HG03025 (cell line): ENCODE measurements around the gene ZC3H10.
"Not testable (repeated sequence)": the region's sequence is repeated elsewhere in the genome, so short reads cannot be mapped to it uniquely, and the experiment has no call there.

Experiments
- ATAC-seq: cut with Tn5 transposase; IDR thresholded peaks from one replicate; pipeline ENCODE4 v1.9.1; 2021; ENCODE audit warnings: mild to moderate bottlenecking, moderate library complexity; ENCODE audit not compliant: unreplicated experiment, low FRiP score

ZC3H10 gene, protein sequence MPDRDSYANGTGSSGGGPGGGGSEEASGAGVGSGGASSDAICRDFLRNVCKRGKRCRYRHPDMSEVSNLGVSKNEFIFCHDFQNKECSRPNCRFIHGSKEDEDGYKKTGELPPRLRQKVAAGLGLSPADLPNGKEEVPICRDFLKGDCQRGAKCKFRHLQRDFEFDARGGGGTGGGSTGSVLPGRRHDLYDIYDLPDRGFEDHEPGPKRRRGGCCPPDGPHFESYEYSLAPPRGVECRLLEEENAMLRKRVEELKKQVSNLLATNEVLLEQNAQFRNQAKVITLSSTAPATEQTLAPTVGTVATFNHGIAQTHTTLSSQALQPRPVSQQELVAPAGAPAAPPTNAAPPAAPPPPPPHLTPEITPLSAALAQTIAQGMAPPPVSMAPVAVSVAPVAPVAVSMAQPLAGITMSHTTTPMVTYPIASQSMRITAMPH

DNA sequence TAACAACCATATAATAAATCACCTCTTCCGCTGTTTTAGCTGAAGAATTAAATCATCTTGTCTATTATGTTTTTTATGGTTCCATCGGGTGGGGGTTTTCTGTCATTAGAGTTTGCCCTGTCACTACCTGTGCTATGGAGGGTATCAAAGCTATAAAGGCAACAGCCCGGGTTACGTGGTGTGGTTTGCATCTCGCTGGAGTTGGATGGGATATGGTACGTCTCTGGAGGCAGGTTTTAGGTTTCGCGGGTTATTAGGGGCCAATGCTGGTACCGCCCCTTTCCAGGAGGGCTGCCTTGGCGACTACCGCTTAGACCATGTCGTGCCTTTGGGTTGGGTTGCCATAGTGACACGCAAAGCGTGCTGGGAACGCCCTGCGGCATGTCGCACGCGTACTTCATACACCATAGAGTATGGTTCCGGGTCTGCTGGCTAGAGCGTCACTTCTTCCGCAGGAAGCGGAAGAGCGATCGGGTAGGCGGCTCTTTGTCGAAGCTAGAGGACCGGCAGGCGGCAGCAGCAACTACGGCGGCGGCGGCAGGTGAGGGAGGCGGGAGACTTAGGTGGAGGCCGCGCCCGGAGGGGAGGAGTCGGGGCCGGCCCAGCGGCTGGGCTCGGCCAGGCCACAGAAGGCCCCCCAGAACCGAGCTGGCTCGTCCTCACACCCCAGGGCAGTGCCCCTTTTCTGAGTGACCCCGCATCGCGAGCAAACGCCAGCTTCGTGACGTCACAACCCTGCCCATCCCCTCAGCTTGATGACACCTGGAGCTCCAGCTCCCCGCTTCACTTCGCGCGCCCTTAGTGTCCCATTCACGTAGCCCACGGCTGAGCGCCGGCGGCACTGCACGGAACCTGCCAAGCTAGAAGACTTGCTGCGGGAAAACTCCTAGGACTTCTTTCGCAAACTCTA is at the start of gene ZC3H10:
TSS of gene ZC3H10 (plus strand) at position 489 of the 910 bp plus-strand sequence. CDS start 2,297 bp downstream, outside the sequence.
- peak; percentile 80 for ATAC-seq

DNA sequence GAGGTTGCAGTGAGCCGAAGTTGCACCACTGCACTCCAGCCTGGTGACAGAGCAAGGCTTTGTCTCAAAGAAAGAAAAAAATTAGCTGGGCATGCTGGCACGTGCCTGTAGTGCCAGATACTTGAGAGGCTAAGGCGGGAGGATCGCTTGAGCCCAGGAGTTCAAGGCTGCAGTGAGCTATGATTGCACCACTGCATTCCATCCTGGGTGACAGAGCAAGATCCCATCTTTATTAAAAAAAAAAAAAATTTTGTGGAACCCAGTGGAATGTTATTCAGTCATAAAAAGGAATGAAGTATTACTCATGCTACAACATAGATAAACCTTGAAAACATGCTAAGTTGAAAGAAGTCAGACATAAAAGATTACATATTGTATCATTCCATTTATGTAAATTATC is 46.4 kb upstream of the ZC3H10 start:
- no peak for ATAC-seq

DNA sequence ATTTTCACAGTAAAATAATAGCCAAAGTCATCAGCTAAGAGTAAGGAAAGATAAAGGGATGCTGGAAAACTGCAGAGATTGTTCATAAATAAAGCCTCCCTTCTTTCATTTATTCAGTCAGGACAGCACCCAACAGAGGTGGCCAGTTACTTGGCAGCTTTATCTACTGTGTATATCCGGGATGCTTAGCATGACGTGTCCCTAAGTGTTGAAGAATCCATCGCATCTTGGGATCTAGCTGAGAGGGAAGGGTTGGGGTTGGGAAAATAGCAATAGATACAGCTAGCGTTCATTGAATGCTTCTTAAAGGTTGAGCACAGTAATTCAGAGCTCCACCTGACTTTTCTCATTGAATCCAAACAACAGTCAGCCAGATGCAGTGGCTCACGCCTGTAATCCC is 43.7 kb upstream of the ZC3H10 start:
- ATAC-seq = no peak

DNA sequence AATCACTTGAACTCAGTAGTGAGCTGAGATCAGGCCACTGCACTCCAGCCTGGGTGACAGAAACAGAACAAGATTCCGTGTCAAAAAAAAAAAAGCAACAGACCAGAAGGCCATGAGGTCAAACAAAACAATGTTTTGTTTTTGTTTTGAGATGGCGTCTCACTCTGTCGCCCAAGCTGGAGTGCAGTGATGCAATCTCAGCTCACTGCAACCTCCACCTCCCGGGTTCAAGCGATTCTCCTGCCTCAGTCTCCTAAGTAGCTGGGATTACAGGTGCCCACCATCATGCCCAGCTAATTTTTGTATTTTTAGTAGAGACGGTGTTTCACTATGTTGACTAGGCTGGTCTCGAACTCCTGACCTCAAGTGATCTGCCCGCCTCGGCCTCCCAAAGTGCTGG is 40.1 kb upstream of the ZC3H10 start:
- ATAC-seq = not testable (repeated sequence)

DNA sequence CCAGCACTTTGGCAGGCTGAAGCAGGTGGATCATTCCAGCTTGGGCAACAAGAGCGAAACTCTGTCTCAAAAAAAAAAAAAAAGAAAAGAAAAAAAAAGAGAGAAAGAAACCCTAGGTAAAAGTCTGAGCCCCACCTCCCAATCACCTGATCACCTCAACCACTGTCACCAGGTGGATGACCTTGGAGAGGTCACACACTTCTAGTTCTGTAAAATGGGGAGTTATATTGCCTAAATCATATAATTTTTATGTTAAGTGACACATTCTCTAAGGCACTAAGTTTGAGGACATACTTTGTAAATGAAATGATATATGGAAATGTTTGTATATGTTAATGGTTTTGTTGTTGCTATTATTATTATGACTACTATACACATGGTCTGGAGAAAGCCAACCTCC is 39.6 kb upstream of the ZC3H10 start:
- ATAC-seq = no peak

DNA sequence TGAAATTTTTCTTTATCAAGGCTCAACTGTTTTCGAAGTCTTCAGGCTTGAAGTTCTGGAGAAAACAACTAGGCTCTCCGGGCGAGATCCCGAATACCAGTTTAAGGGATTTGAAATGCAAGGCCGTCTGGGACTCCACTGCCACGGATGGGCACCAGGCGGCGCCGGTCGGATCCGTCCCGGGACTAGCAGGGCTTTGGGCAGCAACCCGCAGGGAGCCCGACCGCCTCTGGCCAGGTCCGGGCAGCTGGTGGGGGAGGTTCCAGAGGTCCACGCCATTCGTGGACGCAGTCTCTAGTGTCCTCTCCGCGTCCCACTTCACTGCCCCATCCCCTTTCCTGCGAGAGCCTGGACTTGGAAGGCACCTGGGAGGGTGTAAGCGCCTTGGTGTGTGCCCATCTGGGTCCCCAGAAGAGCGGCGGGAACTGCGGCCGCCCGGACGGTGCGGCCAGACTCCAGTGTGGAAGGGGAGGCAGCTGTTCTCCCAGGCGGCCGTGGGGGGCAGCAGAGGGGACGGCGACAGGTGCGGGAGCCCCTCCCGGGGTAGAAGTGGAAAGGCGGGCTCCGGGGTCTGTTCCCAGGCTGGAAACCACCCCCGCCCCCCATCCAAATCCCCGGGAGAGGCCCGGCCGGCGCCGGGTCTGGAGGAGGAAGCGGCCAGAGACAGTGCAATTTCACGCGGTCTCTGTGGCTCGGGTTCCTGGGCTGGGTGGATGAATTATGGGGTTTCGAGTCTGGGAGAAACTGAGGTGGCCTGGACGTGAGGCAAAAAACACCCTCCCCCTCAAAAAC is 38.9 kb upstream of the ZC3H10 start:
- ATAC-seq = no peak

DNA sequence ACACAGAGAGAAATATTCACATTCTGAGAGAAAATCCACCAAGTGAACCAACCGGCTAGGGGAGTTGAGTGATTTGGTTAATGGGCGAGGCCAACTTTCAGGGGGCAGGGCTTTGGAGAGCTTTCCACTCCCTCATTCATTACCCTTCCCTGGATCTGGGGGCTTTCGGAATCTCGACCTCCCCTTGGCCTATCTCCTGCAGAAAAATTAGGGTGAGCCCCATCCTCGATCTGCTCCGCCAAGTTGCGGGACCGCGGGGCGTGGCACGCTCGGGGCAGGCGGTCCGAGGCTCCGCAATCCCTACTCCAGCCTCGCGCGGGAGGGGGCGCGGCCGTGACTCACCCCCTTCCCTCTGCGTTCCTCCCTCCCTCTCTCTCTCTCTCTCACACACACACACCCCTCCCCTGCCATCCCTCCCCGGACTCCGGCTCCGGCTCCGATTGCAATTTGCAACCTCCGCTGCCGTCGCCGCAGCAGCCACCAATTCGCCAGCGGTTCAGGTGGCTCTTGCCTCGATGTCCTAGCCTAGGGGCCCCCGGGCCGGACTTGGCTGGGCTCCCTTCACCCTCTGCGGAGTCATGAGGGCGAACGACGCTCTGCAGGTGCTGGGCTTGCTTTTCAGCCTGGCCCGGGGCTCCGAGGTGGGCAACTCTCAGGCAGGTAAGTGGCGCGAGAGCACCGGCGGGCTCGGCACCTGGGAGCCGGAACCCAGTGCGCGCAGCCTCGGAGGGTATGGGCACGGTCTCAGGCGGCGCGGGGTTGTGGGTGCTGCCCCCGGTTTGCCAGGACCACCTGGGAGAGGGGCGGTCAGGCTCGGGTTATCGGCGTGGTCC is 38.1 kb upstream of the ZC3H10 start, which contains the start of gene ERBB3:
TSS of gene ERBB3 (plus strand) at position 443 of the 833 bp plus-strand sequence. CDS start at position 579, 136 bp downstream.
- no peak for ATAC-seq

DNA sequence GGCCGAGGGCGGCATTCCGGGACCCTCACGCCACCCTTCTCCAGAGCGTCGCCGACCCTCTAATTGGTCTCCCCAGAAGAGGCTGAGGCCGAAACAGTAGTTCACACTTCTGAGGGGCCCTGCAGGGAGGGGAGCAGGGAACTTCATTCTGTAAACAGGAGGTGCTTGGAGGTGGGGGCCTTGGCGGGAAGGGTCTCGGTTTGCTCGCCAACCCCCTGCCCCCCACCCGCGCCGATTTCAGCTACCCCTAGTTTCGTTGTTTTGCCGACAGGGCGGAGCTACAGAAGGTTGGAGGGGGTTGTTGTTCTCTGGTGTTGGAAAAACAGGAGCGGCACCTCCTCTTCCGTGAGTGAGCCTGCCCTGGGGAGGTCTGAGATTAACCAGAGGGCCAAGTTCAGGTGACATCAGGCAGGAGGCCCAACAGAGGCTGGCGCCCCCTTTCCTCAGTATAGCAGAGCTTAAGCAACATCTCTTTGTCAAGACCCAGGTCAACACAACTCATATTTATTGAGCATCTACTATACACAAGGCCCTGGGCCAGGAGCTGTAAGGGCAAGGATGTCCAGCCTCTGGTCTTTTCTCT is 37.4 kb upstream of the ZC3H10 start:
- no peak for ATAC-seq

DNA sequence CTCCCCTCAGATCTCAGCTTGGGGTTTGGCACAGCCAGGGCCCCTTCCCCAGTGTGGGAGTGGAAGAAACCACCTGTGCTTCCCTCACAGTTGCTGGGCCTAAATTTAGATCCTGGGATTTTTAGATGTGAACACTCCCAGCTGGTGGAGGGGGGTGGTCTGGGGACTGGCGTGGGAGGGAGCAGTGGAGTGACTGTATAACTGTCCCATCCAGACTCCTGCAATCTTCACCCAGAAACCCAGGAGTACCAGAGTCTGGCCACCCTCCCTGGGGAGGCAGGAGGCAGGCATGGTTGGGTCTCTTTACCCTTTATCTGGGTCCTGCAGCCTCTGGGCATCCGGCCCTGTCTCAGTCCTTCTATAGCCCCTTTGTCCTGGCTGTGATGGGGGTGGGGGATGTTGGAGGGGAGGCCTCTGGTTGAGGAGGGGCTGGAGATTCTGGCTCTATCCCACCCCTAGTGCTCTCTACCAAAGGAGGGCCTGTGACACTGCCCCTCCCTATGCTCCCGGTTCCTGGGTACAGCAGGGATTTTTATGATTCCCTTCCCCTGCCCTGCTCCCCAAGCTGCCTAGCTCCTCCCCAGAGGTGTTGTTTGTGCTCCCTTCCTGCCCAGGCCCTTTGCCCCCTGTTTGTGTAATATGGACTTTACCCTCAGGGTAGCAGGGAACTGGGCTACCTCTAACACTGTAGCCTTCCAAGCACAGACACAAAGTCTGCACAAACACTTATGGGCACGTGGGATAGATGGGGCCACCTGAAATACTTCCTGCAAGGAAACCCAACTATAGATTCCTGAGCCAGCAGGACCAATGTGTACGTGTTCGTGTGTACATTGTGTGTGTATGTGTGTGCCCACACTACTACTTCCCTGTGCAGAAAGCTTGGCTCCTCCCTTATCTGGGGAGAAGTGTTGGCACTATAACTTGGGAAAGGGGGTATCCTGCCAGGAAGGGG is 36.4 kb upstream of the ZC3H10 start:
- no peak for ATAC-seq

DNA sequence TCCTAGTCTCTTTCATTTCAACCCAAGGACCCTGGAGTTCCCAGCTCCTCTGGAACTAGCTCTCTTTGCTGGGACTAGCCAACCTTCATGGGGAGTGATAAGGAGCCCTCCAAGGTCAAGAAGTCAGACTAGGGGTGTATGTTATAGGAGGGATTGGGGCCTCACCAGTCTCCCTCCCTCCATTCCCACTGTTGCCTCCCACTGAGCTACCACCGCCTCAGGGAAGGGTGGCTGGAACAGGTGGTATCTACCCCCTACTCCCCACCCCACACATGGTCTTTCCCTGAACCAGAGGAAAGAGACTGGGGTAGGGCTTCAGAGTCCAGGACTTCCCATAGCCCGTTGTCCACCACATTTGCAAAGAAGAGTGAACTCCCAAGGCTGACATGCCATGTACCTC is 35.7 kb upstream of the ZC3H10 start:
- ATAC-seq = no peak

DNA sequence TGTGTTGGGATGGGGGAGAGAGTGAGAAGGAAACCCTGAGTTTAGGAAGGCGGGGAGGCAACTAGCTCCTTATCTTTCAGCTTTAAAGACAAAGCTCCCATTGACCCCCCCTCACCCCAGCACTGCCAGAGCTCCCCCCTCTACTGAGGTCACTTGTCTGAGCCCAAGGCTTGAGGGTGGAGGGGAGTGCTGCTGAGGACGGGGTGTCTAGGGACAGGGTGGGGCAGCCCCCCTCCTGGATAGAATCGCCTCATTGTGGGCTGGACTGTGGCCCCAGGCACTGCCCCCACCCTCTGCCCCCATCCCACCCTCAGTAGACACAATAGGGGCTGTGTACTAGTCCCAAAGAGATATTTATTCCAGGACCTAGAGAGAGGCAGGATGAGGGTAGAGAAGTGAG is 35.1 kb upstream of the ZC3H10 start:
- no peak for ATAC-seq

DNA sequence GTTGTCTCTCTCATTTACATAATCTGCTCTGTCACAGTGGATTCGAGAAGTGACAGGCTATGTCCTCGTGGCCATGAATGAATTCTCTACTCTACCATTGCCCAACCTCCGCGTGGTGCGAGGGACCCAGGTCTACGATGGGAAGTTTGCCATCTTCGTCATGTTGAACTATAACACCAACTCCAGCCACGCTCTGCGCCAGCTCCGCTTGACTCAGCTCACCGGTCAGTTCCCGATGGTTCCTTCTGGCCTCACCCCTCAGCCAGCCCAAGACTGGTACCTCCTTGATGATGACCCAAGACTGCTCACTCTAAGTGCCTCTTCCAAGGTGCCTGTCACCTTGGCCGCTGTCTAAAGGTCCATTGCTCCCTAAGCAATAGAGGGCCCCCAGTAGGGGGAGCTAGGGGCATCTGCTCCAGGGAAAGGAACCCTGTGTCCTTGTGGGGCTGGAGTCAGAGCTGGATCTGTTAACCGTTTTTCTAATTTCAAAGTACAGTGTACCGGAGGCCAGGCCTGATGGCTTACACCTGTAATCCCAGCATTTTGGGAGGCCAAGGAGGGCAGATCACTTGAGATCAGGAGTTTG is 33.0 kb upstream of the ZC3H10 start:
- ATAC-seq = no peak

DNA sequence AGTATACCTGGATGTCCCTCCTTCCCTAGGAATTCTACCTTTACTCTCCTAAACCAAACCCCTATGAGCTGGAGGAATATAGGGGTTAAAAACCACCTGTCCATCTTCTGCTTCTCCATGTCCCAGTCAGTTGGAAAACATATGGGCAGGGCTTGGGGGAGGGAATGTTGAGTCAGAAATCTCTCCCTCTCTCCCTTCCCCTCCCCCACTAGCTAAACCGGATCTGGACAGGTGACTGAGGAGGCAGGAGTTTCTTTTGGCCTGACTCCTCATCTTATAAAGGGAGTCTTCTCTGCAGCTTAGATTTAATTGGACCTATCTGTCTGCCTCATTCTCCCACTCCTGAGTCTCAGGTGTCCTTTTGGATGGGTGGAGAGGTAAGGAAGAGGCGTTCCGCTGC is 32.0 kb upstream of the ZC3H10 start:
- no peak for ATAC-seq

DNA sequence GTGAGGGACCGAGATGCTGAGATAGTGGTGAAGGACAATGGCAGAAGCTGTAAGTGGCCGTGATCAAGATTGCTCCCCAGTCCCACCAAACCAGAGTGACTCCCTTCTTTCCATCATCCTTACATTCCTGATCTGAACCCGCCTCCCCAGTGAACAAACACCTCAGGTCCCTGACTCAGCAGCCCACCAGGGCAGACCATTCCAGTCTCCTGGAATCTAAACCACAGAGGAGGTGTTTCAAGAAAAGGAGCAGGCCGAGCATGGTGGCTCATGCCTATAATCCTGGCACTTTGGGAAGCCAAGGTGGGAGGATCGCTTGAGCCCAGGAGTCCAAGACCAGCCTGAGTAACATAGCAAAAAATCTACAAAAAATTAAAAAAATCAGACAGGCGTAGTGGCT is 31.5 kb upstream of the ZC3H10 start:
- no peak for ATAC-seq

DNA sequence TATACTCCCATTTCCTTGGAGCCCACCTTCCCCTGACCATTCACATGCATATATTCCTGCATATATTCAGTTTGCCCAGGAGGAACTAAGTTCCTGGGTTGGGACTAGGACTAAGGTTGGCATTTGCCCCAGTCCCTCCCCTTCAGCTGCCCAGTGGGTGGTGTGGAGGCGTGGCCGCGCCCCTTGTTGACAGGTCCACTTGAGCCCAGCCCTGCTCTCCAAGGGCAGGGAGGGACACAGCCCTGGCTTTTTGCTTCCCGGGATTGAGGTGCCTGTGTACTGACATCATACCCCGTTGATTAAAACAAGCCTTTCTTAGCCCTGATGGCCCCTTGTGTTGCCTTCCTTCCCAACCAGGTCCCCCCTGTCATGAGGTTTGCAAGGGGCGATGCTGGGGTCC is 30.8 kb upstream of the ZC3H10 start:
- no peak for ATAC-seq

DNA sequence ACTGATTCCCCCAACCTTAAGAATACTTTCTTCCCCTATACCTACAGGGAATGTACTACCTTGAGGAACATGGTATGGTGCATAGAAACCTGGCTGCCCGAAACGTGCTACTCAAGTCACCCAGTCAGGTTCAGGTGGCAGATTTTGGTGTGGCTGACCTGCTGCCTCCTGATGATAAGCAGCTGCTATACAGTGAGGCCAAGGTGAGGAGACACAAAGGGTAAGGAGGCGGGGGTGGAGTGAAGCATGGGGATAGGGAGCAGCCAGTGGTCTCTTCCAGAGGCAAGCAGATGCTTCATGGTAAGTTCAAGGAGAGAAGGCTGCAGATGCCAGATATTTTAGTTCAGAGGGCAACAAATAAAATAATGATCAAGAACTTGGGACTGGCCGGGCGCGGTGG is 20.3 kb upstream of the ZC3H10 start:
- ATAC-seq = no peak

DNA sequence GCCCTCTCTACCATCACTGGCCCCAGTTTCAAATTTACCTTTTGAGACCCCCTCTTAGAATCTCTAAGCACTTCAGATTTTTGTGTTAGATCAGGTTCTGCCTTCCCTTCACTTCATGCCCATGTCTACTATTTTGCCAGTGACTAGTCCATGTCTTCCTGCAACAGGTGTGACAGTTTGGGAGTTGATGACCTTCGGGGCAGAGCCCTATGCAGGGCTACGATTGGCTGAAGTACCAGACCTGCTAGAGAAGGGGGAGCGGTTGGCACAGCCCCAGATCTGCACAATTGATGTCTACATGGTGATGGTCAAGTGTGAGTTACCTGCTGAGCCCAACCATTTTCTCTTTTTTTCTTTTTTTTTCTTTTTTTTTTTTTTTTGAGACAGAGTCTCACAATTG is 19.5 kb upstream of the ZC3H10 start:
- ATAC-seq = no peak

DNA sequence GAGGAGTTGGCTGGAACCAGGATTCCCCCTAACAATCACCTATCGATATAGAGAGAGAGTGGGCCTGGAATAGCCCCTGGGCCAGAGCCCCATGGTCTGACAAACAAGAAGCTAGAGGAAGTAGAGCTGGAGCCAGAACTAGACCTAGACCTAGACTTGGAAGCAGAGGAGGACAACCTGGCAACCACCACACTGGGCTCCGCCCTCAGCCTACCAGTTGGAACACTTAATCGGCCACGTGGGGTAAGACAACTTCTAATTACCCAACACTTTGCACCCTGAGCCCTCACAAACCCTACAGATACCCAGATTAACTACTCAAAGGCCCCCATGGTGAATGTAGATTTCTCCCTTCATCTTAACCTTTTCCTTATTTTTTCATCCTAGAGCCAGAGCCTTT is 18.3 kb upstream of the ZC3H10 start:
- ATAC-seq = no peak
